SJCRH30 (cell line): ENCODE measurements around the gene CBLB. TPM values are rescaled to one million over a fixed set of nuclear protein-coding genes. Genes with fewer than 3 reads are reported as not detected.
"Not testable (repeated sequence)": the region's sequence is repeated elsewhere in the genome, so short reads cannot be mapped to it uniquely, and the experiment has no call there.

Experiments used
- DNase-seq, 2 experiments: peaks; one replicate each; pipeline ENCODE4 v3.0.0-alpha.2; 2015 to 2020
- H3K27ac ChIP-seq: fragments of 250-450 bp; sonication (Bioruptor Pico); 2 replicates; pipeline ENCODE4 v1.5.1; 2020; ENCODE audit warnings: mild to moderate bottlenecking, moderate library complexity
- H3K27me3 ChIP-seq: fragments of 250-450 bp; sonication (Bioruptor Pico); 2 replicates; pipeline ENCODE4 v1.5.1; 2020; ENCODE audit warnings: mild to moderate bottlenecking, moderate library complexity
- H3K36me3 ChIP-seq: fragments of 250-450 bp; sonication (Bioruptor Pico); 2 replicates; pipeline ENCODE4 v1.5.1; 2020; ENCODE audit warnings: mild to moderate bottlenecking, moderate library complexity
- H3K4me1 ChIP-seq: fragments of 250-450 bp; sonication (Bioruptor Pico); 2 replicates; pipeline ENCODE4 v1.5.1; 2020; ENCODE audit warnings: mild to moderate bottlenecking, moderate library complexity
- H3K4me3 ChIP-seq: fragments of 250-450 bp; sonication (Bioruptor Pico); 2 replicates; pipeline ENCODE4 v1.5.1; 2020; ENCODE audit warnings: mild to moderate bottlenecking, moderate library complexity
- H3K9me3 ChIP-seq: fragments of 250-450 bp; sonication (Bioruptor Pico); replicated peaks from 2 replicates; pipeline ENCODE4 v1.5.1; 2020; ENCODE audit warnings: mild to moderate bottlenecking, moderate library complexity
- total RNA-seq: library from RNA; depleted of rRNA; stranded (reverse); fragments of >200 nt; shearing (Covaris generic); gene quantifications from 2 replicates; pipeline ENCODE4 v1.2.3, GENCODE V29; 2014

CBLB gene
- total RNA-seq, 1 experiment from 2014 or later, result 22.3 TPM

- no peaks in the 10 kb centered on the region for H3K27me3 ChIP-seq
- no peak overlapping the region for H3K4me3 ChIP-seq
- H3K36me3 ChIP-seq, result no peaks in the 10 kb centered on the region
- DNase-seq, result no peak
- no peaks in the 10 kb centered on the region for H3K9me3 ChIP-seq
- H3K27ac ChIP-seq, result no peak overlapping the region
- no peaks in the 10 kb centered on the region for H3K4me1 ChIP-seq
These were observed 124.6 kb downstream of the CBLB start for GRCh38 chr3:105744202-105744601.

- Histone ChIP-seq H3K27ac (no peak overlapping the region), H3K9me3 (no peaks in the 10 kb centered on the region), H3K4me3 (no peak overlapping the region), H3K4me1 (peaks cover 6% of the 10 kb centered on the region; the same call in 1 of the 2 replicates), H3K36me3 (peaks cover 9% of the 10 kb centered on the region; the same call in 1 of the 2 replicates), H3K27me3 (no peaks in the 10 kb centered on the region)
- DNase-seq, result no peak
These were observed 135.5 kb downstream of the CBLB start for GRCh38 chr3:105733356-105733755.

- H3K4me1 ChIP-seq, result peaks cover 6% of the 10 kb centered on the region; the same call in 1 of the 2 replicates
- H3K27ac ChIP-seq, result no peak overlapping the region
- peaks cover 7% of the 10 kb centered on the region; the same call in 1 of the 2 replicates for H3K36me3 ChIP-seq
- H3K27me3 ChIP-seq, result no peaks in the 10 kb centered on the region
- no peak for DNase-seq
- H3K9me3 ChIP-seq, result peaks cover 10% of the 10 kb centered on the region; the same call in 1 of the 2 replicates
- no peak overlapping the region for H3K4me3 ChIP-seq
These were observed 137.1 kb downstream of the CBLB start for GRCh38 chr3:105731686-105732085.

- H3K27ac ChIP-seq, result no peak overlapping the region
- DNase-seq, result no peak
These were observed 137.9 kb downstream of the CBLB start for GRCh38 chr3:105730801-105731354.

GRCh38 chr3:105729667-105730066 lies 139.1 kb downstream of the CBLB start:
- Histone ChIP-seq H3K36me3 (0 out of 2 replicates have a peak, but pooled peaks cover 6% of the 10 kb centered on the region), H3K4me3 (no peak overlapping the region), H3K27ac (no peak overlapping the region), H3K9me3 (peaks cover 10% of the 10 kb centered on the region; the same call in 1 of the 2 replicates), H3K27me3 (no peaks in the 10 kb centered on the region), H3K4me1 (peaks cover 6% of the 10 kb centered on the region; the same call in 1 of the 2 replicates)
- no peak for DNase-seq

More at GRCh38 chr3:105730801-105731354, 137.9 kb downstream of the CBLB start:
- peaks cover 6% of the 10 kb centered on the region; the same call in 1 of the 2 replicates for H3K4me1 ChIP-seq
- H3K36me3 ChIP-seq, result 0 out of 2 replicates have a peak, but pooled peaks cover 6% of the 10 kb centered on the region
- H3K4me3 ChIP-seq, result no peak overlapping the region
- H3K27me3 ChIP-seq, result no peaks in the 10 kb centered on the region
- peaks cover 10% of the 10 kb centered on the region; the same call in 1 of the 2 replicates for H3K9me3 ChIP-seq

- peaks cover 6% of the 10 kb centered on the region; the same call in 1 of the 2 replicates for H3K4me1 ChIP-seq
- H3K4me3 ChIP-seq, result no peak overlapping the region
- 0 out of 2 replicates have a peak, but pooled peaks cover 6% of the 10 kb centered on the region for H3K36me3 ChIP-seq
- no peak for DNase-seq
- no peaks in the 10 kb centered on the region for H3K27me3 ChIP-seq
- peaks cover 10% of the 10 kb centered on the region; the same call in 1 of the 2 replicates for H3K9me3 ChIP-seq
- H3K27ac ChIP-seq, result no peak overlapping the region
These were observed 140.0 kb downstream of the CBLB start for GRCh38 chr3:105728771-105729312.

GRCh38 chr3:105727036-105727435 lies 141.8 kb downstream of the CBLB start:
- H3K27me3 ChIP-seq, DNase-seq, H3K36me3 ChIP-seq, H3K27ac ChIP-seq, H3K4me1 ChIP-seq, H3K9me3 ChIP-seq, H3K4me3 ChIP-seq: not testable (repeated sequence)

- DNase-seq, result no peak
- H3K27ac ChIP-seq, result no peak overlapping the region
- H3K4me1 ChIP-seq, result no peaks in the 10 kb centered on the region
- no peak overlapping the region for H3K4me3 ChIP-seq
- no peaks in the 10 kb centered on the region for H3K27me3 ChIP-seq
- 0 out of 2 replicates have a peak, but pooled peaks cover 6% of the 10 kb centered on the region for H3K36me3 ChIP-seq
- peaks cover 10% of the 10 kb centered on the region; the same call in 1 of the 2 replicates for H3K9me3 ChIP-seq
These were observed 145.8 kb downstream of the CBLB start for GRCh38 chr3:105722943-105723556.

- no peak overlapping the region for H3K4me3 ChIP-seq
- no peaks in the 10 kb centered on the region for H3K4me1 ChIP-seq
- no peaks in the 10 kb centered on the region for H3K27me3 ChIP-seq
- 0 out of 2 replicates have a peak, but pooled peaks cover 6% of the 10 kb centered on the region for H3K36me3 ChIP-seq
- H3K27ac ChIP-seq, result no peak overlapping the region
- no peak for DNase-seq
- no peaks in the 10 kb centered on the region for H3K9me3 ChIP-seq
These were observed 149.0 kb downstream of the CBLB start for GRCh38 chr3:105719791-105720190.

GRCh38 chr3:105715372-105715771 lies 153.4 kb downstream of the CBLB start:
- no peak overlapping the region for H3K4me3 ChIP-seq
- H3K36me3 ChIP-seq, result 0 out of 2 replicates have a peak, but pooled peaks cover 6% of the 10 kb centered on the region
- no peaks in the 10 kb centered on the region for H3K4me1 ChIP-seq
- no peak overlapping the region for H3K27ac ChIP-seq
- H3K9me3 ChIP-seq, result no peaks in the 10 kb centered on the region
- DNase-seq, result no peak
- no peaks in the 10 kb centered on the region for H3K27me3 ChIP-seq

- H3K27me3 ChIP-seq, result no peaks in the 10 kb centered on the region
- 0 out of 2 replicates have a peak, but pooled peaks cover 6% of the 10 kb centered on the region for H3K36me3 ChIP-seq
- no peak for DNase-seq
- H3K4me1 ChIP-seq, result no peaks in the 10 kb centered on the region
- H3K4me3 ChIP-seq, result no peak overlapping the region
- H3K27ac ChIP-seq, result no peak overlapping the region
- H3K9me3 ChIP-seq, result no peaks in the 10 kb centered on the region
These were observed 154.4 kb downstream of the CBLB start for GRCh38 chr3:105714453-105714852.

GRCh38 chr3:105708980-105709379 lies 159.8 kb downstream of the CBLB start:
- no peak for DNase-seq
- no peaks in the 10 kb centered on the region for H3K4me1 ChIP-seq
- H3K9me3 ChIP-seq, result no peaks in the 10 kb centered on the region
- H3K4me3 ChIP-seq, result no peak overlapping the region
- no peaks in the 10 kb centered on the region for H3K27me3 ChIP-seq
- no peak overlapping the region for H3K27ac ChIP-seq
- no peaks in the 10 kb centered on the region for H3K36me3 ChIP-seq

- no peak for DNase-seq
- no peaks in the 10 kb centered on the region for H3K27me3 ChIP-seq
- no peak overlapping the region for H3K27ac ChIP-seq
- no peaks in the 10 kb centered on the region for H3K9me3 ChIP-seq
- H3K4me3 ChIP-seq, result no peak overlapping the region
- 0 out of 2 replicates have a peak, but pooled peaks cover 4% of the 10 kb centered on the region for H3K36me3 ChIP-seq
- no peaks in the 10 kb centered on the region for H3K4me1 ChIP-seq
These were observed 161.8 kb downstream of the CBLB start for GRCh38 chr3:105707009-105707408.

- 0 out of 2 replicates have a peak, but pooled peaks cover 4% of the 10 kb centered on the region for H3K36me3 ChIP-seq
- no peak overlapping the region for H3K27ac ChIP-seq
- no peaks in the 10 kb centered on the region for H3K4me1 ChIP-seq
- no peak for DNase-seq
- H3K9me3 ChIP-seq, result no peaks in the 10 kb centered on the region
- no peaks in the 10 kb centered on the region for H3K27me3 ChIP-seq
- H3K4me3 ChIP-seq, result no peak overlapping the region
These were observed 163.9 kb downstream of the CBLB start for GRCh38 chr3:105704726-105705410.

GRCh38 chr3:105700575-105700974 lies 168.2 kb downstream of the CBLB start:
- H3K27ac ChIP-seq, result no peak overlapping the region
- H3K27me3 ChIP-seq, result no peaks in the 10 kb centered on the region
- H3K4me3 ChIP-seq, result no peak overlapping the region
- no peak for DNase-seq
- 0 out of 2 replicates have a peak, but pooled peaks cover 4% of the 10 kb centered on the region for H3K36me3 ChIP-seq
- H3K9me3 ChIP-seq, result no peaks in the 10 kb centered on the region
- no peaks in the 10 kb centered on the region for H3K4me1 ChIP-seq
